Activated CD4-positive, alpha-beta T cell treated with anti-CD3 and anti-CD28 coated beads, Interleukin-2, amount 50 U/mL, for 4 hours (primary cell): ENCODE data around the gene TREX2.
A peak's percentile ranks its signal among the peaks of the same experiment; 100 is the strongest.

Experiments
- DNase-seq, 2 experiments: peaks; one replicate each; pipeline ENCODE4 v3.0.0-alpha.2; 2020

The TREX2 gene

DNA sequence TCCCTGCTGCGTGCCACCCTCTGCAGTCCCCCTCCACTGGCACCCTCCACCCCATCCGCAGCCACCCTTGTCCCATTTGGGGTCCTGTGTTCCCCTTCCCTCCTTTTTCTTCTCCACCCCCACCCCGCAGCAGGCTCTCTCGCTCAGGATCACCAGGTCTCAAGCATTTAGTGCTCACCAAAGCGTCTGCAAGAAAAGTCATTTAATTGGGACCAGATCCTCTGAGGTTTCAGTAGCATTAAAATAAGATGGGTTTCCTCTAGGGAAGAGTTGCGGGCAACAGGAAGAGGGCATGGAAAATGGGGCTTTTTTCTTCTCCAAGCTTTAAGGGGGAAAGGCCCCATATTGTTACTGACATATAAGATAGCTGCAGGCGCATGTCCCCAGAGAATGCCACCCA lies 29.4 kb upstream of the TREX2 start:
- no peak for DNase-seq

DNA sequence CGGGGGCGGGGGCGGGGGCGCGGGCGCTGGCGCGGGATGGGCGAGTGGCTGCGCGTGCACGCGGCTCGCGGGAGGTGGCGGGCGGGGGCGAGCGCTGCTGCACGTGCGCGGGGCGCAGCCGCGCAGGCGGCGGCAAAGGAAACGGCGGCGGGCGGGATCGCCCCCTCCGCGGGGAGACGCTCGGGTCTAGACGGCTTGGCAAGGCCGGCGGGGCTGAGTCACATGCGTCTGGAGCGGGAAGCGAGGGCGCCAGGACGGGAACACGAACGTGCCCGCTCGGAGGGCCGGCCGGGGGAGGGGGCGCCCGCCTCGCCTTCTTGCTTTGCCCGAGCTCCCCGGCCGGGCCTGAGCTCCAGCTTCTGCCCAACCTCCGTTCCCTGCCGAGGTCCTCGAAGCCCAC lies 28.9 kb upstream of the TREX2 start:
- peak; percentile 45 to 61 for DNase-seq

DNA sequence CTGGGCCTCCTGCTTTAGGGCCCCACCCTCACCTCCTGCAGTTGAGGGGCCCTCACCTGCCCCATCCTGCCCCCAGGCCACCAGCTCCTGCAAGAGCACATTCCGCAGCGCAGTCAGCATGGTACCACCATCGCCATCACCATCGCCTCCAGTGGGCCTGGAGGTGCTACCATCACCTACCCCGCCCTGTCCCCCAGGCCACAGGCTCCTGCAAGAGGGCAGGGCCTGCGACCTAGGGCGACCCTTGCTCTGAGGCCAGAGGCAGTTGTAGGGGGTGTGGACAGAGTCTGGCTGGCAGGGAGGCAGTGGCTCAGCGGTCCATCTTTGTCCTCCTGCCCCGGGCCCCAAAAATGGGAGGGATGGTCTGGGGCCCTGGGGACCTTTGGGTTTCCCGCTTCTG lies 28.4 kb upstream of the TREX2 start:
- DNase-seq, result no peak

DNA sequence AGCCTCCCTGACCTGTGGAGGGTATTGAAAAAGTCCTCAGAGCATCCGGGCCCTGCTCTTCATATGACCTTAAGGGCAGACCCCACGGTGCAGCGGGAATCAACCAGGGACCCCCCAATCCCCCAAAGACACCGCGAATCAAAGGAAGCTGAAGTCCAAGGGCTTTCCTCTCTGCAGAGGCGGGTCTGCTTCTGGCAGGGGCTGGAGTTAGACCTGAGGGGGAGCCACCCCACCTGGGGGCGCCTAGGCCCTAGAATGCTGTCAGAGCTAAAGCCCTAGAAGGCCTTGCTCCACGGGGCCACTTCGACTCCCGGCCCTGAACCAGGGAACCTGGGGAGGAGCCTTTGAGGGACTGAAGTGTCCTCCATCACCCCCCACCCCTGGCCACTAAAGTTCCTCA lies 27.3 kb upstream of the TREX2 start:
- no peak for DNase-seq

DNA sequence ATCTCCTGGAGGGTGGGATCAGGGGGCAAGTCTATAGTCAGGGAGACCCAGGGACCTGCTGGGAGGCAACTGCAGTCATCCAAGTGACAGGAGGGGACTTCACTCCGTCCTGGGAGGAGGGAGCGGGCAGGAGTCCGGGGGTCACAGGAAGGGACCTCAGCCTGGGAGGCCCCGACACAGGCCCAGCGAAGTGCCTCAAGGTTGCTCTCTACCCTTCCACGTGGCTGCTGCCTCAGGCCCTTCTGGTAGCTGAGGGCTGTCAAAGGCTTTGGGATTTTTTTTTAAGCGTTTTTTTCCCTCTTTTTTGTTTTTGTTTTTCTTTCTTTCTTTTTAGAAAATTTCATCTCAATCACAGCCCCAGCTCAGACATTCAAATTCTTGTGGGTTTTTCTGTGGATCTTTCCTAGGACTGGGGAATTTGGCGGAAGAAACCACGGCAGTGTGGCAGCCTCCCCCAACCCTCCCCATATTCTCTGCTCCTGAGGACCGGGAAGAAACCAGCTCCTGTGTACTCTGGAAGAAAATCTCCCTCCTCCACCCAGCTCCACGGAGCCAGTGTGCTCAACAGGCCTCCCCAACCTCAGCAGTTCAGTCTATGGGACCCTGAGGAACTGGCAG lies 25.9 kb upstream of the TREX2 start:
- no peak for DNase-seq

DNA sequence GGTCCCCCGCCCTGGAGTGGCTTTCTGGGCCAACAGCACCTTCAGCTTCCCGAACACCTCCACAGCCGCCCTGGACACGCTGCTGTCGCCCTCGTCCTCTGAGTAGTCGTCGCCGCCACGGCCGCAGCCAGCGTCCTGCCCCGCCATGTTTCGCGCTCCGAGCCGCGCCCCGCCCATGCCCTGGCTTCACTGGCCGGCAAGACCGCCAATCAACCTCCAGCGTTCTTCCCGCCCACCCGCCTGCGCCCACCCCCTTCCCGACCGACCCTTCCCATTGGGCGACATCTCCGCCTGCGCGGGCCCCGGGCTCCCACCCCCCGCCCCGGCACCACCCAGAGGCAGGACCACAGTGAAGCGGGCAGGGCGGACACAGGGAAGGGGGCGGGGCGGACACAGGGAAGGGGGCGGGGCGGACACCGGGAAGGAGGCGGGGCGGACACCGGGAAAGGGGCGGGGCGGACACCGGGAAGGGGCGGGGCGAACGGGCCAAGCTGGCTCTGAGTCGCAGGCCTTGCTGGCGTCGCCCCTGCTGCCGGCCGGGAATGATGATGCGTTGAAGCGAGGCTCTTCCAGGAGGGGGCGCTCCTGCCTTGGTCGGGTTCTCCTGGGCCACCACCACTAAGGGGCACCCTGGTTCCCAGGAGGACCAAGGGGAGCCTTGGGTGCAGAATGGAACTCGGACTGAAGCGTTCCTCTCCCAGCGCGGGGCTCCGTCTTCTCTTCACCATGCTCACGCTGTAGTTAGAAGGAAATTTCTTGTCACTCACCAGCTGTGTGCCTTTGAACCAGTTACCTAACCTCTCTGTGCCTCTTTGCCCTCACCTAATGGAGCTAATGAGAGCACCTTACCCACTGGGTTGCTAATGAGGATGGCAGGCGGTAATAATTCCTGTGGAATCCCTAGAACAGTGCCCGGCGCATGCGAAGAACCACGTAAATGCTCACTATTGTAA lies 24.8 kb upstream of the TREX2 start, which contains the start of gene HAUS7:
TSS of gene HAUS7 (minus strand) at position 166 of the 953 bp plus-strand sequence. CDS start at position 147, 19 bp downstream.
- DNase-seq, result peak; percentile 81 to 84

DNA sequence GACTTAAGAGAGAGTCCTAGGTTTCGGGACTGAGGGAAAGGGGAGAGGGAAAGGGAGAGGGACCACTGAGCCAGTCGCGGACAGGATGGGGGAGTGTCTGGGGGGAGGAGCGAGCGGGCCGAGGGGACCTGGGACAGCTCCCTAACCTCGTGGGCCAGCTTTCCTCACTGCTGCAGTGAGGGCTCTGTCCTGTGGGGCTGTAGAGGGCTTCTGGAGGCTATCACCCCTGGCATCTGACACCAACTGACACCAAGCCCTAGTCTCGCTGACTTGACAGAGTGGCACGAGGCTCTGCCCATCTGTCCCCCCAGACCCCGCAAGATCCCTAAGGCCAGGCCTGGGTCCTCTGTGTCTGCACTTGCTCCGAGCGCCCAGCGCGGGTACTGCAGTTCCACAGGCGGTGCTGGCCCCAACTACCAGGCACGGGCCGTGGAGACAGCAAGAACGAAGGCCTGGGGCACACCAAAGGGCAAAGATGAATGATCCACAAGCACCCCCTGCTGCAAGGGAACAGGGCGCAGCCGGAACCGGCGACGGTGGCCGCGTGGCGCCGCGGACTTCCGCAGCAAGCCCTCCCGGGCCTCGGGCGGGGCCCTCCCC lies 24.1 kb upstream of the TREX2 start:
- no peak for DNase-seq

DNA sequence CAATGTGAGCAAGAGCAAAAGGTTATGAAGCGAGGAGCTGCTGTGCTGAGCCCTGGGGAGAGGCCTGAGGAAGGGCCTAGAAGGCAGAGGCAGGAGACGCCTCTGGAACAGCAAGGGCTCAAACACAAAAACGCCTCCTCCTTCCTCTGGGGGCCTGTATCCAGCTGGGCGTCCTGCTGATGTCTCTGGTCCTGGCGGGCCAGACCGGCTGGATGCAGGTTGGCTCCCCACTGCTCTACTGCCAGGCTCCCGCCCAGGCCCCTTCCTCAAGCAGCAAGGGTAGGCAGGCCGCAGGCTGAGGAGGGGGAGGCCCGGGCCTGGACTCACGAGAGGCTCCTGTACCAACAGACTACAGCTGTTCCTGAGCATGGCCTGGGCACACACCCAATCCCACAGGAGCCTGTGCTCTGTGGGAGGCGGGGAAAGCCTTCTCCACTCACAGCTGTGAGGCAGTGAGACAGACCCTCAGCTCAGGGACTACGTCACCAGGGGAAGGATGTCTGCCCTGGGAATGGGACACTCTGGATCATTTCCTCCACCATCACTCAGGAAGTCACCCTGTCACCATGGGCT lies 22.2 kb upstream of the TREX2 start:
- no peak for DNase-seq

DNA sequence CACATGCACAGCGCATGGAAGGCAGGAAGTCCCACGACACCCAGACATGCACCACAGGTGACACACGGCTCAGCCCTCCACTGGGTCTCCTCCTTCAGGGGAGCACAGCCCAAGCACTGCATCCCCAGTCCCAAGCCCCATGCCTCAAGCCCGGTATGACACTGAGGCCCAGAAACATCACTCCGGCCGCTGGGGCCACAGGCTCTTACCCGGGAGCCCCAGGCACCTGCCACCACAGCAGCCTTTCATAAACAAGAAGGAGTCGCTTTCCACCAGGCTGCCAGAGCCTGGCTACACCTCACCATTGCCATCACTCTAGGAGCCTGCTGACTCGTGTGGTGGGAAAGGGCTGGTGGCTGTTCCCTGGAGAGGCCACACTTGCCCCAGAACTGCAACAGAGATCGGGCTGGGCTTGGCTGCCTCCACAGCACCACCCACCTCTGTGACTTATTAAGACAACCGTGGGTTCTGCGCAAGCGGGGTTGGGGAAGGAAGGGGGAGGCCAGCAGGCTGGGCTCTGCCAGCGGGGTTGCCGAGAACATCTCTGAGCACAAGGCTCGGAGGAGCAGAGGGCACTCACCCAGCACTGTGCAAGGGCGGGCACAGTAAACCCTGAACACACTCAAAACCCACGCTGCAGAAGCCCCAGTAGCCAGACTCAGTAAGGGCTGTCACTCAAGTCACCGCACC lies 20.0 kb upstream of the TREX2 start:
- no peak for DNase-seq

DNA sequence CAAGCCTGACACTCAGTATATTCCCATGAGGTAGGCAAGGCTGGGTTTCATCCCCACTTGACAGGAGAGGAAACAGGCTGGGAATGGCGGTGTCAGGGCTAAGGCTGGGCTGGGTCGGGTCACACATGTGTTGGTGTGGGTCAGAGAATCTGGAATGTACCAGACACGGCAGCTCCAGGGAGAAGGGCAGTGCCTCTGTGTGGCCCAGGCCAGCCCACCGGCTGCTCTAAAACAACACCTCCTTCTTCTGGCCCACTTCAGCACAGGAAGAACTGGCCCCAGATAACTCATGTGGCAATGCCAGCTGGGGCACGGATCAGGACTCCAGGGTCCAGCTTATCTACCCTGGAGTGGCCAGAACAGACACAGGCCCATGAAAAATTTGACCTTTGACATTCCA lies 18.3 kb upstream of the TREX2 start:
- no peak for DNase-seq

DNA sequence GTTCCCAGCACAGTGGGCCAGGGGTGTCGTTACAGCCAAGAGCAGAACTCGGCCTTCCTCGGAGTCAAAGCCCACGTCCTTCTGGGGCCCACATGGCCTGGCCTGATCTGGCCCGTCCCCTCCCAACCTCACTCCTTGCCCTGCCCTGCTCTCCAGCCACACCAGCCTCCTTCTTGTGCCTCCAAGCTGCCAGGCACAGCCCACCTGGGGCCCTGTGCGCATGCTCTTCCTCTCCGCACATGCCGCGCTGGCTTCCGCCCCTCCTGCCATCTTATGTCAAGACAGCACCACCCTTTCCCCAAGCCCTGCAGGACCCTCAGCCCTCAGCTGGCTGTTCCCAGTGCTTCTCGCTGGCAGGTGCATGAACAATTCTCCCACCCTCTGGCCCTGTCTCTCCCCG lies 17.7 kb upstream of the TREX2 start:
- DNase-seq, result no peak

DNA sequence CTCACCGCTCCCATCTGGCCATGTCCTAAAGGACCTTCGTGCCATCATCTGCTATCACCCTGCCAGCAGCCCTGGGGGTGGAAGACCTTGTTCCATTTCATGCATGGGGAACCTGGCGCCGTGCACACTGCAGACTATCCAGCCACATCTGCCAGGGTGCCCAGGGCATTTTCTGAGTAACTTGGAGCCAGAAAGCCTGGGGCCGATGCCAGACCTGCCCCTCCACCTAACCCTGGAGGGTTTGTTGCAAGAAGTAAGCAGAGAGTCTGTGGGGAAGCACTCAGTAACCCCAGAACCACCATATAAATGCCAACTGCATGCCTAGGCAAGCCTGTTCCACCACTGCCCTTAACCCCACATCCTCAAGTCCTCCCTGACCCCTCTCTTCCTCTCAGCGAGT lies 17.2 kb upstream of the TREX2 start:
- DNase-seq, result no peak

DNA sequence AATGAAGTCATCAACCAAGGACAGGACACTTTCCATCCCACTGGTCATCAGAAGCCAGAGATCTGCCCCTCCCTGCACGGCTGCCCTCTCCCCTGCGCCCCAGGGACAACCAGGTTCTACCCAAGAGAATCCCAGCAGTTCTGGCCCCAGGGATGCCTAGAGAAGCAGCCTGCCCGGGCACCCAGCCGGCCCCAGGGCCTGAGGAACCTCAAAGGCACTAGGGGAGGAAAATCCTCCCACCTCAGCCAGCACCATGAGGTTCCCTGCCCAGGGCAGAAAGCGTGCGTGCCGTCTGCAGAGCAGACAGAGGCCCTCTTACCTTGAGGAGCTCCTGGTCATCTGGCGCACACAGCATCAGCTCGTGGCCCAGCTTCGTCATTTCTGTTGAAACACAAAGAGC lies 16.4 kb upstream of the TREX2 start:
- no peak for DNase-seq

DNA sequence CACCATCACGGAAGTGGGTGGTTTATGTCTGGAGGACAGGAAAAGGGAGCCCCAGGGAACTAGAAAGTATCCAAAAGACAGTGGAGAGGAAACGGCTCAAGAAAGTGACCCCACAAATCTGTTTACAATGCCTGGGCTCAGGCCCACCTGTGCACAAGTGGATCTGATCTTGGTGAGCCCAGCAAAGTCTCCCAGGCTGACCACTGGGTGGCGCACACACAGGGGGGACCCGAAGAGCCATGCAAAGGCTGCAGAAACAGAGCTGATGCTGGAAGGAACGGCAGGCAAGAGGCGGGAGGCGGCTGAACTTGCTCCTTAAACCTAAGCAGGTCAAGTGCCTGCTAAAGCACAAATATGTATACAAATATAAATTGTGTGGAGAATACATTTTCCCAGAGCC lies 15.0 kb upstream of the TREX2 start:
- peak; percentile 39 to 40 for DNase-seq

DNA sequence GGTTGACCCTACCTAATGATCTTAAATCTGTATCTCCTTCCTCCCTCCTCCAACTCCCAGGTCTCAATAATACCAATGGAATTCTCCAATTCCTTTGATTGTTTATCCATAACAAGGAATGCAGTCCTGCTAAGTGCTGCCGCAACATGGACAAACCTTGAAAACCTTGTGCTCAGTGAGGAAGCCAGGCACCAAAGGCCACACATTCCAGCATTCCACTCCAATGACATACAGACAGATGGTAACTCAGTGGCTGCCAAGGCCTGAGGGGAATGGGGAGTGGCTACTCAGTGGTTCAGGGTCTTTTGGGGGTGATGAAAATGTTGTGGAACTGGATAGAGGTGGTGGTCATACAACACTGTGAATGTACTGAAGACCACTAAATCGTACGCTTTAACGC lies 14.1 kb upstream of the TREX2 start:
- DNase-seq, result no peak

DNA sequence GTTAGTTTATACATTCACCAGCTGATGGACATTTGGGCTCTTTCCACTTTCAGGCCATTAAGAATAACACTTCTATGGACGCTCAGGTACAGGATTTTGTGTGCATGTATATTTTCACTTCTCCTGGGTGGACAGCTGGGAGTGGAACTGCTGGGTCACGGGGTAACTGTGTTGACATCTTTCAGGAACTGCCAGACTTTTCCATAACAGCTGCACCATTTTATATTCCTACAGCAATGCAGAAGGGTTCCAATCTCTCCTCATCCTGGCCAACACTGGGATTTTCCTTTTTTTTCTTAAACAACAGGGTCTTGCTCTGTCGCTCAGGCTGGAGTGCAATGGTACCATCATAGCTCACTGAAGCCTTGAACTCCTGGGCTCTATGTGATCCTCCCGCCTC lies 12.6 kb upstream of the TREX2 start:
- DNase-seq, result no peak

DNA sequence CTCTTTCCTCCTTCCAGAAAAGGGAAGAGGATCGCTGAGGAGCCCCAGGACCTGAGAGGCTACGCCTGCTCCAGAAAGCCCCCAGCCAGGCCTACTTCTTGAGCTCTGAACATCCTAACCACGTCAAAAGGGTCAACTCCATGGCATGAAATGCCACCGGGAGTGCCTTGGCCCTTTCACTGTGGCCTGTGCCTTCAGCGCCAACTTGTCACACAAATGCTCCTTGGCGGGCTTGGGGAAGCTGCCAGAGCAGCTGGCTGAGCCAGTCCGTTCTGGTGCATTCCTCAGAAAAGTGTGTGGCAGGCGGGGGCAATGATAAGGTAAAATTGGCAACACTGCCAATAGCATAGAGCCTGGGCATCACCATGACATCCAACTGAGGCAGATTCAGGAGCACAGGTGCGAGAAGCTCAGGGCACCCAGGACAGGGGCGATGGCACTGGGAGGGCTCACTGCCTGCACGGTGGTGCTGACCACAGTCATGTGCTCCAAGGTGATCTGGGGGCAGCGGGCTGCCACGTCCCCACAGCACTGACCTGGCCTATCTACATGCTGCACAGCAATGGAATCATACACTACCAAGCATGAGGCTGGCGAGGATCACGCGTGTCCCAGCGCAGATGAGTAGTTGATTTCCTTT lies 12.1 kb upstream of the TREX2 start:
- DNase-seq, result no peak

DNA sequence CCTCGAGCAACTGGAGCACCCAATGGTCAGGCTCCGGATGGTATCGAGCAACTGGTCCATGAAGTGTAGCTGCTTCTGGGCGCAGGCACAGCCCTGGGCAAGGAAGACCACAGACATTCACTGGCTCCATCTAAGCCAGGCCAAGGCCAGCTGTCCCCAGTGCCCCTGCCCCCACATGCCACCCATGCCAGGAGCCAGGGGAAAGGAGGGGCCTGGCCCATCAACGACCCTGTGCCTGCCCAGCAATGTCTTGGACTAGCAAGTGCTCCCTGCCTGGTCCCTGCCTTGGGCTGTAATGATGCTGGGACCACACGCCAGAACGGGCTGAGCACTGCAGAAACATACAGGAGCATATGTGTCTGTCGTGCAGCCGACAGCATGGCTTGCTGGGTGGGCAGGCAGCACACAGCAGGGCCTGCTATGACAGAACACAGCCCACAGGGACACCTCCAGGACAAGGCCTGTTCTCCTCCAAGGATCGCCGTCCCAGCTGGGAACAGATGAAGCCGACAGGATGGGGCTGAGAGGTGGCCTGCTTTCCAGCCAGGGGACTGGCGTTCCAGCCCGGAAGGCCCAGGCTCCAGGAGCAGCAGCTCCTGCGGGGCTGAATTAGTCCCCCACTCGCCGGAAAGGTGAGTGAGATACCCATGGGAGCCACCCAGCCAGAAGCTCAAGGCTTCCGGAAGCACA lies 11.4 kb upstream of the TREX2 start:
- DNase-seq, result no peak

DNA sequence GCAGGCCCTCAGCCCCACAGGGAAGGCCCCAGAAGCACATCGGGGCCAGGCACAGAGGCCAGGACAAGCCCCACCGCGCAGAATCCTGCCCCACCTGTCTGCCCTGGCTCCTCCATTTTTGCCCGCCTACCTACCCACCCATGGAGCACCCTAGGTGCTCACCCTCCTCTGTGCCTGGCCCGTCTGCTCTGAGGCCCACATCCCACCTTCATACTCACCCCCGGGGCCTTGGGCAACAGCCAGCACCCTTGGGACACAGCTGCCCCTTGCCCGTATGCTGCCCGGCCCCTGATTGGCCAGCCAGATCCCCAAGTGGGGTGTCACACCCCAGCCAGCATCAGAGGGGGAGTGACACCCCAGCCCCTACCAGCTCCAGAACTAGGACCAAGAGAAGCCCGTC lies 10.8 kb upstream of the TREX2 start:
- DNase-seq, result no peak

DNA sequence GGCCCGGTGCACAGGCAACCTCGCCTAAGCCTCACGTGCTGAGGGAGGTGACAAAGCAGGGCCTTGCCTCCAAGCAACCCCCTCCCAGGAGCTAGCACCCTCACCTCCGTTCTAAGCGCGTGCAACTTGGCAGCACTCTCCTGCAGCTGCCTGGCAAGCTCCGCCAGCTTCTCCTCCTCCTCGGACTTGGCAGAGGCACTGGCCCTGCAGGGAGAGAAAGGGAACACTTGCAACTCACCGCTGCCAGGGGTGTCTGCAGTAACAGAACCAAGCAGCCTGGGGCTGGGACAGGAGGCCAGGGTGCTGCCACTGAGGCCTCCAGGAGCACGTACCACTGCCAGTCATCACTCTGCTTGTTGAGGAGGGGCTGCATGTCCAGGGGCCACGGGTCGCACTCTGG lies 10.3 kb upstream of the TREX2 start:
- no peak for DNase-seq

DNA sequence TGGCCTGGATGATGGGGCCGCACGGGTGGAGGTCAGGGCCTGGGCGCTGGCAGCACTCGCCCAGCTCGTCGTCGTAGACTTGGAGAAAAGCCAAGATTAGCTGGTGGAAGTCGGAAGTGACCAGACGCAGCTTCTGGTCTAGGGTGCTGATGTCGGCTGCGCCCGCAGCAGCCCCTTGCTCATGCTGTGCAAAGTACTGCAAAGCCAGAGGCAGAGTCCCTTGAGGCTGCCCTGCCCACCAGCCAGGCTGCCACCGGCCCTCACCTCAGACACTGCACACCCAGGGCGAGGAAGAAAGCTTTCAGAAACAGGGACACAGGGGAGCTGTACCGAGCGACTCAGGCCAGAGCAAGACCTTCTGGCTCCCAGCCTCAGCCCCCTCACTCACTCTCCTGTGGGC lies 9.7 kb upstream of the TREX2 start:
- no peak for DNase-seq
